GM12892 (cell line): ENCODE results near the gene PERM1.

Experiments
- POLR2A ChIP-seq: IDR thresholded peaks from 2 replicates; pipeline ENCODE4 v1.6.1; 2011; ENCODE audit warnings: low read depth, low read length, control low read depth
- TAF1 ChIP-seq: IDR thresholded peaks from 2 replicates; pipeline ENCODE4 v1.6.1; 2011; ENCODE audit warnings: low read depth, mild to moderate bottlenecking, control low read depth, low read length, borderline replicate concordance

DNA sequence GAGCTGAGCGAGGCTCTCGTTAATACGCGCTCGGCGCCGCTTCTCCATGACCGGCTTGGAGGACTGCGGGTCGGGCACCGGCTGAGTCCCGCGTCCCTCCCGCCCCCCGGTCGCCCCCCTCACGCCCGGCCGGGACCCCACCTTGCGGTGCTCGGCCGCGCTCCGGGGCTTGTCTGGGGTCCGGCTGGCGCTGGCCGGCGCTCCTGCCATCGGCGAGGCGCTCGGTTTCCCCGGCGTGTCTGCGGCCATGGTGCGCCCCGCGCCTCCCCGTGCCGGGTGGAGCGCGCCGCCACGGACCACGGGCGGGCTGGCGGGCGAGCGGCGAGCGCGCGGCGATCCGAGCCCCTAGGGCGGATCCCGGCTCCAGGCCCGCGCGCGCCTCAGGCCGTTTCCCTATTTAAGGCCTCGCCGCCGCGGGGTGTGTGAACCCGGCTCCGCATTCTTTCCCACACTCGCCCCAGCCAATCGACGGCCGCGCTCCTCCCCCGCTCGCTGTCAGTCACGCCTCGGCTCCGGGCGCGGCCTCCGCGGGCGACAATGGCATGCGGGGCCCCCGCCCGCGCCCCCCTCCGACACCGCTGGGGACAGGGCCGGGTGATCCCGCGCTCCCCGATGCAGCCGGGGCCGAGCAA lies 17.9 kb upstream of the PERM1 start, which contains the start of gene HES4:
- TF ChIP-seq POLR2A (no peak), TAF1 (no peak)
